Loucy (cell line): ENCODE data around the gene NID1.

Source experiments
- EZH2phosphoT487 ChIP-seq: fragments of 200-600 bp; IDR thresholded peaks from 2 replicates; pipeline ENCODE4 v1.6.1; 2018; ENCODE audit warnings: antibody characterized with exemption, mild to moderate bottlenecking, moderate library complexity, borderline replicate concordance
- TF ChIP-seq, protein P1 (sequence below): fragments of 200-600 bp; sonication (generic); conservative IDR thresholded peaks from 2 replicates; pipeline ENCODE4 v1.5.1; 2014; ENCODE audit warnings: mild to moderate bottlenecking, antibody characterized with exemption, low read length

DNA sequence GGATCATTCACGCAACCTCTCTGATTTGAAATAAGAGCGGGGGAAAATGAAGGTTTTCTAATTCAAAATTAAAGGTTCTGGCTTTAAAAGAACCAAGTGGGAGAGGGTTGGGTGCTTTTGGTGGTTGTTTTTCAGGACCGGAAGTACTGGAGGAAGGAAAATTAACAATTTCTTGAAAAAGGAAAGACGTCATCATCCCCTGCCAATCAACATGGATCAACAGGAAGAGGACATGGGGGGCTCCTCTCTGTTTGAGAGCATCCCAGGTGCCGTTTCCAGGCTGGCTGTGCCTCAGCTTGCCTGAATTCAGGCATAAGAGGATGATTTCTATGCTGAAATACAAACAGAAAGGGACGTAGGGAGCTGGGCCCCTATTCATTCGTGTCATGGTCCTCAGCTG is 21.6 kb upstream of the NID1 start:
- TF ChIP-seq, protein P1, sequence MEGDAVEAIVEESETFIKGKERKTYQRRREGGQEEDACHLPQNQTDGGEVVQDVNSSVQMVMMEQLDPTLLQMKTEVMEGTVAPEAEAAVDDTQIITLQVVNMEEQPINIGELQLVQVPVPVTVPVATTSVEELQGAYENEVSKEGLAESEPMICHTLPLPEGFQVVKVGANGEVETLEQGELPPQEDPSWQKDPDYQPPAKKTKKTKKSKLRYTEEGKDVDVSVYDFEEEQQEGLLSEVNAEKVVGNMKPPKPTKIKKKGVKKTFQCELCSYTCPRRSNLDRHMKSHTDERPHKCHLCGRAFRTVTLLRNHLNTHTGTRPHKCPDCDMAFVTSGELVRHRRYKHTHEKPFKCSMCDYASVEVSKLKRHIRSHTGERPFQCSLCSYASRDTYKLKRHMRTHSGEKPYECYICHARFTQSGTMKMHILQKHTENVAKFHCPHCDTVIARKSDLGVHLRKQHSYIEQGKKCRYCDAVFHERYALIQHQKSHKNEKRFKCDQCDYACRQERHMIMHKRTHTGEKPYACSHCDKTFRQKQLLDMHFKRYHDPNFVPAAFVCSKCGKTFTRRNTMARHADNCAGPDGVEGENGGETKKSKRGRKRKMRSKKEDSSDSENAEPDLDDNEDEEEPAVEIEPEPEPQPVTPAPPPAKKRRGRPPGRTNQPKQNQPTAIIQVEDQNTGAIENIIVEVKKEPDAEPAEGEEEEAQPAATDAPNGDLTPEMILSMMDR, result no peak
- TF ChIP-seq EZH2phosphoT487, result no peak
